Keratinocyte (primary cell): ENCODE measurements around the gene SNPH. TPM values are rescaled to one million over a fixed set of nuclear protein-coding genes. Genes with fewer than 3 reads are reported as not detected.

ENCODE experiments used
- DNase-seq: peaks from one replicate; pipeline ENCODE4 v3.0.0-alpha.2; 2011; ENCODE audit warnings: low read depth, missing footprints, low spot score
- FAIRE-seq: peaks from 2 replicates; lab custom pipeline; 2011; peaks lifted over from hg19 to GRCh38; lab: Jason Lieb, UNC
- H2AFZ ChIP-seq: 2 replicates; pipeline ENCODE4 v1.6.0; 2012; ENCODE audit warnings: low read length, control low read depth, inconsistent platforms; ENCODE audit not compliant: control insufficient read depth
- H3K27ac ChIP-seq: 2 replicates; pipeline ENCODE4 v1.5.1; 2011; ENCODE audit warnings: low read length; ENCODE audit not compliant: control insufficient read depth, insufficient read depth
- H3K27me3 ChIP-seq: 3 replicates; pipeline ENCODE4 v1.6.0; 2011; ENCODE audit warnings: low read length; ENCODE audit not compliant: control insufficient read depth, insufficient read depth; ENCODE audit errors: extremely low read depth
- H3K36me3 ChIP-seq, 2 experiments: 2 replicates in 1 of 2; 3 replicates in 1 of 2; pipeline ENCODE4 v1.5.1; 2011; ENCODE audit warnings: low read length in 2 of 2, mild to moderate bottlenecking in 1 of 2; ENCODE audit not compliant: control insufficient read depth in 2 of 2, insufficient read depth in 2 of 2; ENCODE audit errors: extremely low read depth in 1 of 2
- H3K4me1 ChIP-seq: 3 replicates; pipeline ENCODE4 v1.5.1; 2011; ENCODE audit warnings: low read length; ENCODE audit not compliant: control insufficient read depth, insufficient read depth; ENCODE audit errors: extremely low read depth
- H3K4me2 ChIP-seq: 3 replicates; pipeline ENCODE4 v1.6.0; 2011; ENCODE audit warnings: low read depth, low read length; ENCODE audit not compliant: control insufficient read depth, insufficient read depth; ENCODE audit errors: extremely low read depth
- H3K4me3 ChIP-seq, 3 experiments: fragments of 200-600 bp in 1 of 3; sonication (generic) in 1 of 3; 2 replicates in 2 of 3; 3 replicates in 1 of 3; pipeline ENCODE4 v1.5.1; 2011 to 2016; ENCODE audit warnings: low read length in 3 of 3, mild to moderate bottlenecking in 3 of 3, control low read depth in 2 of 3, inconsistent platforms in 1 of 3, low read depth in 1 of 3, mixed read lengths in 1 of 3, mixed run types in 1 of 3, moderate library complexity in 1 of 3; ENCODE audit not compliant: control insufficient read depth in 2 of 3, insufficient read depth in 2 of 3; ENCODE audit errors: extremely low read depth in 1 of 3
- H3K79me2 ChIP-seq: 2 replicates; pipeline ENCODE4 v1.6.0; 2012; ENCODE audit warnings: low read length; ENCODE audit not compliant: control insufficient read depth, insufficient read depth
- H3K9ac ChIP-seq: 3 replicates; pipeline ENCODE4 v1.6.0; 2011; ENCODE audit warnings: low read length; ENCODE audit not compliant: control insufficient read depth, insufficient read depth; ENCODE audit errors: extremely low read depth
- H3K9me1 ChIP-seq: 3 replicates; pipeline ENCODE4 v1.6.0; 2011; ENCODE audit warnings: low read length; ENCODE audit not compliant: control insufficient read depth, insufficient read depth; ENCODE audit errors: extremely low read depth
- H3K9me3 ChIP-seq: 2 replicates; pipeline ENCODE4 v1.5.1; 2012; ENCODE audit warnings: low read depth, low read length; ENCODE audit not compliant: control insufficient read depth
- H4K20me1 ChIP-seq: 3 replicates; pipeline ENCODE4 v1.6.0; 2011; ENCODE audit warnings: low read length; ENCODE audit not compliant: control insufficient read depth, insufficient read depth; ENCODE audit errors: extremely low read depth
- EZH2 ChIP-seq: IDR thresholded peaks from one replicate; pipeline ENCODE4 v1.6.1; 2012; ENCODE audit warnings: inconsistent platforms, mild to moderate bottlenecking, low read length, moderate library complexity
- dilution Hi-C: fragments of 300-500 bp; cut with MboI; formaldehyde crosslinking; loops from one replicate; pipeline ENCODE4 v1.7.0; 2020; ENCODE audit warnings: low sequenced_read_pairs; ENCODE audit not compliant: extremely low pct_ligation_motif_present
- polyA plus RNA-seq, 5 experiments: library from polyadenylated mRNA; depleted of rRNA in 3 of 5; stranded (reverse) in 3 of 5; stranded (forward) in 1 of 5; unstranded in 1 of 5; fragments of >200 nt; gene quantifications; 1 replicate in 1 of 5; 2 replicates in 3 of 5; 3 replicates in 1 of 5; pipeline versions ENCODE4 v1.2.1 to v1.2.3, GENCODE V29; 2011 to 2012; ENCODE audit warnings: missing spikeins in 2 of 5, low read depth in 1 of 5, low replicate concordance in 1 of 5
- TF ChIP-seq, protein P1 (sequence below), 3 experiments: IDR thresholded peaks in 1 of 3; conservative IDR thresholded peaks in 1 of 3; optimal IDR thresholded peaks in 1 of 3; 2 replicates in 2 of 3; 3 replicates in 1 of 3; pipeline versions ENCODE3 to v1.5.1; 2011; ENCODE audit warnings: low read length in 3 of 3, mild to moderate bottlenecking in 3 of 3, moderate library complexity in 2 of 3, control low read depth in 1 of 3, inconsistent platforms in 1 of 3; ENCODE audit not compliant: insufficient read depth in 2 of 3; ENCODE audit errors: extremely low read depth in 1 of 3

Gene SNPH
- polyA plus RNA-seq, 1 donor (not counting 4 experiments of a cell fraction or from before 2014, with no cell fraction given): 1.3 TPM

DNA sequence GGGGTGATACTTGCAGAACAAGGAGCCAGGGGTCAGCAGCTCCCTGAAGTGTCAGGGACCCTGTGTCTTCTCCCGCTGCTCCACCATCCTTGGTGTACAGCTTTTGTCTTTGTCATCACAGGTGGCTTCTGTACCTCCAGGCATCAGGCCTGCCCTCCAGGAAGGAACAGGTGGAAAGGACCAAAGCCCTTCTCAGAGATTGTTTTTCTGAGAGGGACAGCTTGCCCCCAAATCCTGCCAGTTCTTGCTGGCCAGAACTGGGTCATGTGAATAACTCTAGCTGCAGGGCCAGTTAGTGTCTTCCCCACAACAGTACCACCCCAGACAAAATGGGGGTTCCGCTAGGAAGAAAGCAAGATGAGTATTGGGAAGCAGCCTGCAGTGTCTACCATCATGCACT lies 31.4 kb downstream of the SNPH start:
- Histone ChIP-seq H3K9me1 (no peaks in the 10 kb centered on the region), H3K36me3 (peaks cover 0 to 6% of the 10 kb centered on the region in 2 experiments), H3K4me1 (peaks cover 9% of the 10 kb centered on the region), H3K27me3 (no peaks in the 10 kb centered on the region), H3K9ac (no peak overlapping the region), H2AFZ (no peak overlapping the region), H3K4me2 (no peak overlapping the region), H3K79me2 (no peaks in the 10 kb centered on the region), H3K9me3 (no peaks in the 10 kb centered on the region), H3K4me3 (no peak overlapping the region), H3K27ac (no peak overlapping the region), H4K20me1 (no peaks in the 10 kb centered on the region)
- dilution Hi-C loops: no loop called here
- FAIRE-seq (no peak), DNase-seq (no peak)
- TF ChIP-seq, protein P1, sequence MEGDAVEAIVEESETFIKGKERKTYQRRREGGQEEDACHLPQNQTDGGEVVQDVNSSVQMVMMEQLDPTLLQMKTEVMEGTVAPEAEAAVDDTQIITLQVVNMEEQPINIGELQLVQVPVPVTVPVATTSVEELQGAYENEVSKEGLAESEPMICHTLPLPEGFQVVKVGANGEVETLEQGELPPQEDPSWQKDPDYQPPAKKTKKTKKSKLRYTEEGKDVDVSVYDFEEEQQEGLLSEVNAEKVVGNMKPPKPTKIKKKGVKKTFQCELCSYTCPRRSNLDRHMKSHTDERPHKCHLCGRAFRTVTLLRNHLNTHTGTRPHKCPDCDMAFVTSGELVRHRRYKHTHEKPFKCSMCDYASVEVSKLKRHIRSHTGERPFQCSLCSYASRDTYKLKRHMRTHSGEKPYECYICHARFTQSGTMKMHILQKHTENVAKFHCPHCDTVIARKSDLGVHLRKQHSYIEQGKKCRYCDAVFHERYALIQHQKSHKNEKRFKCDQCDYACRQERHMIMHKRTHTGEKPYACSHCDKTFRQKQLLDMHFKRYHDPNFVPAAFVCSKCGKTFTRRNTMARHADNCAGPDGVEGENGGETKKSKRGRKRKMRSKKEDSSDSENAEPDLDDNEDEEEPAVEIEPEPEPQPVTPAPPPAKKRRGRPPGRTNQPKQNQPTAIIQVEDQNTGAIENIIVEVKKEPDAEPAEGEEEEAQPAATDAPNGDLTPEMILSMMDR (optimal IDR thresholded peaks at IDR 0.05 in 1 of 3, IDR thresholded peaks at IDR 0.05 in 1 of 3, conservative IDR thresholded peaks at IDR 0.05 in 1 of 3; ENCODE audit: extremely low read depth in 1 of 3, insufficient read depth in 2 of 3, low read length in 3 of 3): no peak
- TF ChIP-seq EZH2: no peak

GRCh38 chr20:1298166-1298565 lies 32.1 kb downstream of the SNPH start:
- H3K79me2 ChIP-seq: no peaks in the 10 kb centered on the region
- H3K4me1 ChIP-seq: peaks cover 9% of the 10 kb centered on the region
- H3K27ac ChIP-seq: no peak overlapping the region
- H4K20me1 ChIP-seq: no peaks in the 10 kb centered on the region
- no peaks in the 10 kb centered on the region for H3K9me3 ChIP-seq
- DNase-seq: no peak
- no peak overlapping the region for H3K4me3 ChIP-seq
- no peak for FAIRE-seq
- peaks cover 0 to 6% of the 10 kb centered on the region in 2 experiments for H3K36me3 ChIP-seq
- dilution Hi-C loops: no loop called here
- H3K9me1 ChIP-seq: no peaks in the 10 kb centered on the region
- H2AFZ ChIP-seq: no peak overlapping the region
- no peak overlapping the region for H3K9ac ChIP-seq
- H3K27me3 ChIP-seq: no peaks in the 10 kb centered on the region
- TF ChIP-seq EZH2: no peak
- TF ChIP-seq, protein P1 (optimal IDR thresholded peaks at IDR 0.05 in 1 of 3, IDR thresholded peaks at IDR 0.05 in 1 of 3, conservative IDR thresholded peaks at IDR 0.05 in 1 of 3; ENCODE audit: extremely low read depth in 1 of 3, insufficient read depth in 2 of 3, low read length in 3 of 3): no peak
- H3K4me2 ChIP-seq: no peak overlapping the region
